Bone marrow (tissue), 2 donors: ENCODE measurements around the gene CACNA1S.

ENCODE experiments used
- DNase-seq, 2 donors: peaks; one replicate each; lab custom pipeline; 2025; lab: John Stamatoyannopoulos, UW

CACNA1S gene

DNA sequence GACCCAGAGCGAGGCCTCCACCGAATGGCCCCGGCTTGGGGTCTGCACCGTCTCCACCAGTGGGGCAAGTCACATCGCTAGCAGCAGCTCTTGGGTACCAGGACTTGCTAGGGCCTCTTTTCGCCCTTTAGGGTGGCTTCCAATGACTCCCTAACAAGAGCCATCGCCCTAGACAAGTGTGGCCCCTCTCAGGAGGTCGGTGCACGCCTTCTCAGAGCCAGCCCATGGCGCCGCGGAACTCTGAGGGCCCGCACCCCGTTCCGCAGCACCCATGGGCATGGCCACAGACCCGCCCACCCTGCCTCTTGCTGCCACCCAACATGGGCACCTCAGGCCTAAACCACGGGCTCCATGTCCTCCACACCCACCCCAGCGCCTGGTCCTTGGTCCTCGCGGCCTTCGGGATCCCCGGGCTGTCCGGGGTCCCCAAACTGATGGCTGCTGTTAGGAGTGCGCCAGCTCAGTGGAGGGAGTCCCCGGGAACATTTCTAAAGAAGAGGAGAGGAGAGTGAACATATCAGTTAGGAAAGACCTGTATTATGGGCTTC is 3.2 kb upstream of the CACNA1S start:
- DNase-seq, result no peak

DNA sequence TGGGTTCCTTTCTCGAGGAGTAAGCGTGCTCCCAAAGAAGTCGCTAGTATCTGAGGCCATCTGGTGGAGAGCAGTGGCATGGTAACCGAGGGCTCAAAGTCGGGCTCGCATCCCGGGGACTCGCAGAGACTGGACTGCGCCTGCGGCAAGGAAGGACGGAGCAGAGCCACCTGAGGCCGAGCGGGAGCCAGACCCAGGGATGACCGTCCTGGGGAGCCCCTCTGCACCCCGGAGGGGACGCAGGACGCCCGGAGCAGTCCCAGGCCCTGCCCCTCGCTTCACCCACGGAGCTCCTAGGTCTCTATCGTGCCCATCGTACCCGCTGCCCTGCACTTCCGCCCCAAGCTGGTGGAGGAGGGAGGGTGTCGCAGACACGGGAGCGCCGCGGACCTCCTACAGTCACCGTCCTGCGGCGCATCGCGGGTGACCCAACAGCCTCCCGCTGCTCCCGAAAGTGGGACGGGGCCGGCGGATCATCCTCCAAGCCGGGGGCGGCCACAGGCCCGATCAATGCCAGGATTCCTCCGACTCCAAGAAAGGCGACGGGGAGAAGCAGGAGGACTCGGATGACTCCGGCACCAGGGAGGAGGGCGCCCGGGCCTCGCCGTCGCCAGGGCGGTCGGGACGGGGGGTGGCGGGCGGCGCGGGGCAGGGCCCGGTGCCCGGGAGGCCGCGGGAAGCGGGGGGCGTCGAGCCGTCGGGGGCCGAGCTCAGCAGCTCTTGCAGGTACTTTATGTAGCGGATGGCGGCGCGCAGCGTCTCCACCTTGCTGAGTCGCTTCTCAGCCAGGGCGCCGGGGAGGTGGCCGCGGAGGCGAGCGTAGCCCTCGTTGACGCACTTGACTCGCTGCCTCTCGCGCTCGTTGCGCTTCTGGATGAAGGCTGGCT is 2.3 kb upstream of the CACNA1S start:
- DNase-seq, result peak; percentile 54 to 57

DNA sequence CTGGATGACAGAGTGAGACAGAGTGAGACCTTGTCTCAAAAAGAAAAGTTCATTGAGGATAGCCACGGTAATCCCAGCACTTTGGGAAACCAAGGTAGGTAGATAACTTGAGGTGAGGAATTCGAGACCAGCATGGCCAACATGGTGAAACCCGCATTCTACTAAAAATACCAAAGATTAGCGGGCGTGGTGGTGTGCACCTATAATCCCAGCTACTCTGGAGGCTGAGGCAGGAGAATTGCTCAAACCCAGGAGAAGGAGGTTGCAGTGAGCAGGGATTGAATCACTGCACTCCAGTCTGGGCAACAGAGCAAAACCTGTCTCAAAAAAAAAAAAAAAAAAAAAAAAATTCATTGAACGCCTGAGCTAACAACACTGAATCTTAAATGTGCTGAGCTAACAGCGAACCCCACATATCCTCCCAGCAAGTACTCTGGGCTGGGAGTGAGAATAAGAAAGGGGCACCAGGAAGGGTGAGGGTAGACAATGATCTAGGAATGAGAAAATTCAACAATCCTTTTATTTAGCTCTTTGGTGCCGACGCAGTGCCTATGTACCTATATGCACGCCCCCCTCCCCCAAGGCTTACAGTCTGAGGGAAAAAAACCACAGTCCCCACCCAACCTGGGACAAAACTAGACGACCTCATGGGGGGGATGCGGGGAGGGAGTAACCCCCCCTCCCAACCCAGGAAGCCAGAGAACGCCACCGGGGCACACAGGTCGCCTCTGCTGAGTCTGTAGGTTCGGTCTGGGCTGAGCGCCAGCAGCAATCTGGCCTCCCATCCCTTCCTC is 1.4 kb upstream of the CACNA1S start:
- DNase-seq, result no peak

DNA sequence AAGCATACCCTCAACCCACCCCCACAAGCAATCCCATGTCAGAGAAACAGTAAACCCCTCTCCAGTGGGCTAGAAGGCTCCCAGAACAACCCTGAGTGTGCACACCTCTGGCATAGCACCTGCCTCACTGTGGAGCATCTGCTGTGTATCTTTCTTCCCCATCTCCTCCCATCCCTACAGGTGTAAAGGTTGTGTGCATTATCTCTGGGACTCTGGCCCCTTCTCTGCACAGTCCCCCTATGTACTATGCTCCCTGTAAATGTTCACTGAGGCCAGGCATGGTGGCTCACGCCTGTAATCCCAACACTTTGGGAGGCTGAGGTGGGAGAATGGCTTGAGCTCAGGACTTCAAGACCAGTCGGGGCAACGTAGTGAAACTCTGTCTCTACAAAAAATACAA is 700 bp upstream of the CACNA1S start:
- DNase-seq, result no peak

DNA sequence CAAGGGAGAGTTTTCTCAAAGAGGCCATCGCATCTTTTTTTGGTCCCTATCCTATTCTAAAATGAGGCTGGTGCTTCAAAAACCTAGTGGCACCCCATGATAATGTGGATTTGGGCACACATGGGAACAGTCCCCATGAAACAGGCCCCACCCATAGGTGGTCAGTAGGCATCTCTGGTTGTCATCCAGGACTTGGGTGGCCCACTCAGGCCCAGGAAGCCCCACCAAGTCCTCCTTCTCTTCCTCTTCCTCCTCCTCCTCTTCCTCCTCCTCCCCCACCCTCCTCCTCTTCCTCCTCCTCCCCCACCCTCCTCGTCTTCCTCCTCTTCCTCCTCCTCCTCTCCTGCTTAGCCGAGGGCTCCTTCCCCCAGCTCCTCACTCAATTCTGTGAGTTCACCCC is 554 bp downstream of the CACNA1S start:
- DNase-seq, result no peak

DNA sequence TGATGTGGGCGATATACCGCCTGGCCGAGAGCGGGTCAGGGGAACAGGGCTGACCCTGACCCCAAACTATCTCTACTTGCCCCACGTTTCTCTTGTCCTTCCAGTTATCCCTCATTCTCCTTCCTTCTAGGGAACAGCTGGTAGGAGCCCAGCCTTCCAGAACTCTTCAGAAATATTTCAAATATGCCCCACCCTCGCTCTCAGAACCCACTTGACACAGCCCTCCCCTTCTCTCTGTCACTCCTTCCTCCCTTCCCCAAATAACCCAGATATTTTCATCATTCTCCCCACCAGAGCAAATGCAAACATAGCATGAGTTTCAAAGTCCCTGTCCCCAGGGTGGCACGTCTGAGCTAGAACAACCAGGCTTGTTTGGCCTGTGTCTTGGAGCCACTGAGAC is 1.1 kb downstream of the CACNA1S start:
- DNase-seq, result no peak

DNA sequence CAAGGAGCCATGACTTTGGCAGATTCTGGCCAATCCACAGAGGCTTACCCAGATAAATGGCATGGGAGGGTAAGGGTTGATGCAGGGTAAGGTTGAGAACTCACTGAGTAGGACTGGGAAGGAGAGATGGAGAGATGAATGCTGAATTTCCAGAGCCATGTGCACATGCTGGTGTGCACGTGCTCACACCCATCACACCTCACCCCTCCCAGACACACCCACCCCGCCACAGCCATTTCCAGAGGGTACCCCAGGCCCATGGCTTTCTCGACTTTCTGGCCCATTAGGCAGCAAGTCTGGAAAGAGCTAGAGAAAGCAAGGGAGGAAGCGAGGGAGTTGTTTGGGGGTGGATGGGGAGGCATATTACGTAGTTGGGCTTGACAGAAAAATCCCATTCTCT is 1.6 kb downstream of the CACNA1S start:
- no peak for DNase-seq

DNA sequence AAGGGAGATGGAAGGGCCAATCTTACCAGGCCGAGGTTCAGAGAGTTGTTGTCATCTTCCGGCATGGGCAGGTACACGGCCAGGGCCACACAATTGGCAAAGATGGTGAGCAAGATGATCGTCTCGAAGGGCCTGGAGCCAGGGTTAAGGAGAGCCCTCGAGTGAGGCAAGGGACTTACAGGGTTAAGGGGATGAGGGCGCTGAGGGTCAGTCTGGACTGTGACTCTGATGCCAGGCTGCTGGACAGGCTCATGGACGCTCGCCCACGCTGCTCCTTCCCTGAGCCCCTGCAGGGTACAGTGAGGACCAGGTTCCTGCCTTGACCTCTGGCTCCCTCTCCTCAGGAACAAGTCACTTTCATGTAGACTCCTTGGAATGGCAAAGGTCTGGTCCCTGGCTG is 2.1 kb downstream of the CACNA1S start:
- DNase-seq, result no peak

DNA sequence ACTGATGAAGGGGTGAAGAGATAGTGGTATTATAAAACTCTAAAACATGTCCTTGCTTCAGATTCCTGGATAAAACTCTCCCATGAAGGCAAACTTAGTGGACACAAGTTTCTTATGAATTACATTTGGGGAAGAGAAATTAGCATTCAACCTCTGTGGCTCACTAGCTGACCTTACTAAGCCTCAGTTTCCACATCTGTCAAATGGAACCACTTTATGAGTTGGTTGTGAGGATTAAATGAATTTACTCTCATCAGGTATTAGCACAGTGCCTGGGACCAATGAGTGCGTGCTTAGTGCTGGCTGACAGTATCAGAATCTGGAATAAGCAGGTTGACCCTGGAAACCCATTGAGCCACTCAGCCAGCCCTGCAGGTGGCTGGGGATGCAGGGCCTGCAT is 2.6 kb downstream of the CACNA1S start:
- DNase-seq, result no peak

DNA sequence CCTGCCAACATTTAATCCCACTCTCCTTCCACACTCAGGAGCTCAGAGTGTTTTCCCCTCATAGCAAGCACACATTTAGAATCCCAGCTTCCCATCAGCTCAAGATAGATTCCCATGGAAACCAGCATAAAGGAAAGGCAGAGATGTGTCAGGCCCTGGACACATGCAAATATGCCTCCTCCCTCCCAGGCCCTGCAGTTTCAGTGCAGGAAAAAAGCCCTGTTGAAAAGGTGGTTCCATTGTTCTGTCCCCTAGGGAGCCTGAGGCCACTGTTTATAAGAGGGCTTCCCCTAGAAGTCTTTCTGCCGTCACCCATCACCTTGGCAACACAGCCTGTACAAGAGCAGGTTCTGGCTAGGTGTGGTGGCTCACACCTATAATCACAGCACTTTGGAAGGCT is 3.6 kb downstream of the CACNA1S start:
- no peak for DNase-seq

DNA sequence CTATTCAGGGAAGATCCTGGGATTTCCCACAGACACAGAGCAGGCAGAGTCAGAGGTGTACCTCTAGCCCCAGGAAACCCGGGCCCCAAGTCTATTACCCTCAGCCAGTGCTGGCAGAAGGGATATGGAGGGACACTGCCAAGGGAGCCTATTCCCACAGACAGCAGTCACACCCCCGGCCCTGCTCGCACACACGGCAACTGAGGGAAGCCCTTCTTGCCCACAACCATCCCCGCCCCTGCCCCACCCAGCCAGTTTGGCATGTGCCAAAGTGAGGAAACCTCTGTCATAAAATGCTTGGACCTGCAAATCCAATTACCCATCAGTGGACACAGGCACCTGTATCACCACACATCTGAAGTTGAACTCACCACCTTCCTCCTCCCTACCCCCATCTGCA is 6.5 kb downstream of the CACNA1S start:
- DNase-seq, result no peak

DNA sequence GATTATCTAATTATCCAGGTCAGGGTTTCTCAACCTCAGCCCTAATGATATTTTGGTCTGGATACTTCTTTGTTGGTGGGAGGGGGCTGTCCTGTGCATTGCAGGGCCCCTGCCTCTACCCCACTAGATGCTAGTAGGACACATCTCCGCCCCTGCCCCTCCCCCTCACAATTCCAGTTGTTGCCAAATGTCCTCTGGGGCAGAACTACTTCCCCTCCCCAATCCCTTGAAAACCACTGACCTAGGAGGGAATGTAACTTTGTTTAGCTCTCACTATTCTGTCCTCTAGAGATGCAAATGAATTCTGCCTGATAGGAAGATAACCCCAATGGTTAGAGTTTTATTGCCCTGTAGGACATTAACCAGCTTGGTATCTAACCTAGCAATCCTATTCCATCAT is 8.1 kb downstream of the CACNA1S start:
- DNase-seq, result no peak

DNA sequence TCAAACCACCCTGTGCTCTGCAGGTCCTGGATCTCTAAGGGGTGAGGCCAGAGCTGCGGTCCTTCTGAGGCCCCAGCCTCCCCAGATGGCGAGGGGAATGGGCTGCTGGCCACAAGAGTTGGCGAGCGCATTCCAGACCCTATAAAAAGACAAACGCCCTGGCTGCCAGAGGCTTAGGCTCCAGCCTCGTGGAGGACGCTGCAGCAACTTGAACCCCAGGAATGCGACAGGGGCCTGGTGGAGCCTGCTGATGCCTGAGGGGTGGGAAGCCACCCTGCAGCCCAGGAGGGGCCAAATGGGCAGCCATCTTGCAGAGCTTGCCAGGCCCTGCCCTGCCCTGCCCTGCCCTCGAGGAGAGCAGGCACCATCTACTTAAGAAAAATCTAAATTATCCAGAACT is 8.6 kb downstream of the CACNA1S start:
- no peak for DNase-seq

DNA sequence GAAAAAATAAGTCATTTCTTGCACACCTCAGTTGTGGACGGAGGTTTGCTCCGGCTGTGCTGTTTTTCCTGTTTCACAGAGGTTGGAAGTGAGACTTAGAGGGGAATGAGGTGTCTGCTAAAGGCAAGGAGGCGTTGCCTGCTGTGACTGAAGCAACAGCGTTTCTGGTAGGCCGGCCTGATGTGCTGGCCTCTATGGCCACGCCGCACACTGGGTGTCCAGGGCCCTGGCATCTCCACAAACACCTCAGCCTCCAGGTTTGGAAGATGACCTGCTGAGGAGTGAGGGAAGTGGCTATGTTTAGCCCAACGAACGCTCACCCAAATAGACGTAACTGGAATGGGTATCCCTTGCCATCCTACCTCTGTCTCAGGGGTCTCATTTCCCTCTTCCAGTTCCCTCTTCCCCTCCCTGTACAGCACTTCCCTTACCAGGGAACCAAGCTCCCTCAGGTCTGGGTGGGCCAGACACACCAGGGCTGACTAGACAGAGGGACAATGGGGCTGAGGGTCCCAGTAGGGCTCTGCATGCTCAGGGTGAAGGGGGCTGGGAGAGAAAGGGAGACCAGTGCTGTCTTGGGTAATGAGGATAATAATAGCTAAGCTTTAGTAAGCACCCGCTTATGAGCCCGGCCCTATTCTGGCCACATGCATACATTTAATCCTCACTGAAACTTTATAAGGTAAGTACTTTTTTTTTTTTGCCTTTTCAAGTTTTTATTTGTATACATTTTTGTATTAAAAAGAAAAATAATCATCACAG is 11.9 kb downstream of the CACNA1S start:
- DNase-seq, result no peak

DNA sequence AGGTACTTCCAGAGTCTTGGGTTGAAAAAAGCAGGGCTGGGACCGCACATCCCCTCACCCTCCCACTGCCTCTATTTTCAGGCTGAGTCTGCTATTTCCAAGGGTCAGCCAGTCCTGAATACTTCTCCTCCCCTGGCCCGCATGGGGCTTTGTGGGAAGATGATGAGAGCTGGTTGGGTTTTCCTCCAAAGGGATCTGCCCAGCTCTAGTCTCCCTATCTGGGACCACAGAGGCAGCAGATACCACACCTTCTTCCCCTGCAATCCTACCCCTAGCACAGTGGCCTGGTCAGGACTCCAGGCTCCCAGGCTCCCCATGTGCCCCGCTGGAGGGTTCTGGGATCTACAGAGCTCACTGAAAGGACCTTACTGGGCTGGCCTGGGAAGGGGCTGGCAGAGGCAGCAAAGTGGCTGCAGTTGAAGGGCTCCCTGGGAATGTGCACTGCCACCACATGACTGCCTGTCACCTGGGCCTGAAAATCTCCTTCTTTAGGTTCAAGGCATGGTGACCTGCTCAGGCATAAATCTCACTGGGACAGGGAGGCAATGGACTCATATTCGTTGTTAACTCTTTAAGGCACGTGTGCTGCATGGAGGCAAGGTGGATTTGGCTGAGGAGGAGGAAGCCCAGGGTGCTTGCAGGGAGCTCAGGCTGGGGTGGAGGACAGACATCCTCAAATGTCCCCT is 13.1 kb downstream of the CACNA1S start:
- no peak for DNase-seq

DNA sequence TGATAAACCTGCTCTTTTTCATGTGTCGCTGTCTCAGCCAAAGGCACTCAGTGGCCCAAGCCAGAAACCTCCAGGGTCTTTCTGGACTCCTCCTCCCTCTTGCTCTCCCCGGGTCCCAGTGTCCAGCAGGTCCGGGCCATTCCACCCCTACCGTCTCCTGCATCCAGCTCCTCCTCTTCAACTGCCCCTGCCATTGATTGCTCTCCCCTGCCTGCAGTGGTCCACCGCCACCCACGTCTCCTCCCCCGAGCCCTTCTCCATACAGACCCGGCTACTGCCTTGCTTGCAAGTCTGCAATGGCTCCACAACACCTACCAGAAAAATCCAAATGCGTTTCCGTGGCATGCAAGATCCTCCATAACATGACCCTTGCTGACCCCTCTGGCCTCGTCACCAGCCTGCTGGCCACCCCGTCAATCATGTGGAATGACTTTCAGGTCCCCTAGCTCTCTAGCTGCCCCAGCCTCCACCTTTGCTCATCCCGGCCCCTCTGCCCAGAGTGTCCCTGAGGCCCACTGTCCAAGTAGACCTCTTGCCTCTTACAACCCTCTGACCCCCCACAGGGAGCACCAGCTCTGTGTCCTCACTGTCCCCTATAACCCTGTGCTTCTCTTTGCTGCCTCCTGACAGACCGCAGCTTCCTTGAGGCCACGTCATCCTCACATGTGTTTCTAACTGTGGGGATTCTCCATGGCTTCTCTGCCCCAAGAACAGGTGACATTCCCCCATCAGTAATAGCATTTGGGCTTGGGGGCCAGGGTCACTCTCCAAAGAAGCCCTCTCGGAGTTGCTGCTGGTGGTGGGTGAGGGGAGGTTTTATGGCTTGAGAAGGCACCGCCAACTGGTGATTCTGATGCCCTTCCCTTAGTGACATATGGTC is 15.0 kb downstream of the CACNA1S start:
- DNase-seq, result no peak

DNA sequence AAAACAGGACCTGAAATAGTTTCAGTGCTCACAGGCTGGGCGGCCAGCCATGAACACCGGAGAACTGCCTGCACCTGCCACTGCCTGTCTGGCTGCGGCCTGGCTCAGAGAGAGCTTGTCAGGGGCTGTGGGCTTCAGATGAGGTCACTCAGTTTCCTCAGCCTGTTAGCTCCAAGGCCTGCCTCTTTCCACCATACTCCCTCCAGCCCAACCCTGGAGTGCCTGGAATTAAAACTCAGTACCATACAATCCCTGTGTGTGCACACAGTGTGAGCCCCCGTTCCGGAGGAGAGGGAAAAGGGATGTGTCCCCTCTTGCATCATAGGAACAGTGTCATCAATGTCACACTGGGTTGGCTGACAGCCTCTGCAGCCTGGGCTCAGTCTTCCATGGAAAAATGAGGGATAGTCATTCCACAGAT is 16.2 kb downstream of the CACNA1S start:
- no peak for DNase-seq

DNA sequence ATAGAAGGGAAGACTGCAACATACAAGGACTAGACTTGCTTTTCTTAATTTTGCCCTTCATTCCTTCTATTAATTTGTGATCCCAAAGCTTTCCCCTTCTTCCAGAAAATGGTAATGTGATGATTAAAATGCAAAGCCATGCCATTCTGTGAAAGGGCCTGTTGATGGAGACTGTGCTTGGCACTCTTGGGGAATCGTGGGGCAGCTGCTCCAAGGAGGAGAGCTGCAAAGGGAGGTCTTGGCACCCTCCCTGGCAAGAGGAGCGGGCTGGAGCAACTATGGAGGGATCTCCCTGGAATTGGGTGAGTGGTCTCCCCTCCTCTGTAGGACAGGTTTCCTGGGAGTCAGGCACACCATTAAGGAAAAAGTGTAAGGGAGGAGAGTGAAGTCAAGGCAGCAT is 16.6 kb downstream of the CACNA1S start:
- no peak for DNase-seq

DNA sequence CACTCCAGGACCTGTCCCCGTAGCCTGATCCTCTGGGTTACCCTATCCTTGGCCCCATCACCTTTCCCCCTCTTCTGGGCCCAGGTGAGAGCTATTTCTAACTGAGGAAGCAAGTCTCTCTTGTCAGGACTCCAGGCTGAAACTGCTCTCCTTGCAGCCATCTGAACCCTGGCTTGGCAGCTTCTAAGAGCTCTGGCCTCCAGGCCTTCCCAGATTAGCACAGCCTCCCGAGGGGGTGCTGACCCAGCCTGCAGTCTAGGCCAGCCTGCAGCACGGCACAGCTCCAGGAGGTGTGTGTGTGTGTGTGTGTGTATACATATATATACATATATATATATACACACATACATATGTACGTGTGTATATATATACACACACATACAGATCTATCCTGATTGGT is 17.4 kb downstream of the CACNA1S start:
- DNase-seq, result no peak

DNA sequence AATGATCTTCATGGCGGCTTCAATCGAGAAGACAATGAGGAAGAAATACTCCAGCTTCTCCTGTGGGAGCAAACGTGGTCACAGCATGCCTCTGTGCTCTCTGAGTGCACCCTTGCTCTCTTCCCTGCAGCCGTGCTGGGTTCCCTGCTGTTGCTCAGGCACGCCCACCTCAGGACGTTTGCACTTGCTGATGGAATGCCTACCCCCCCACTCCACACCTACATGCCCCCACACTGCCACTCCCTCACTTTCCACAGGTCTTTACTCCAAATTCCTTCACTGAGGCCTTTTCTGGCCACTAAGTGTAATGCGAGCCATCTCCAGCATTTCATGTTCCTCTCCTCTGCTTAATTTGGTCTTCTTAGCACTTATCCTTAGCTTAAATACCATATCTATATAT is 18.3 kb downstream of the CACNA1S start:
- DNase-seq, result no peak

DNA sequence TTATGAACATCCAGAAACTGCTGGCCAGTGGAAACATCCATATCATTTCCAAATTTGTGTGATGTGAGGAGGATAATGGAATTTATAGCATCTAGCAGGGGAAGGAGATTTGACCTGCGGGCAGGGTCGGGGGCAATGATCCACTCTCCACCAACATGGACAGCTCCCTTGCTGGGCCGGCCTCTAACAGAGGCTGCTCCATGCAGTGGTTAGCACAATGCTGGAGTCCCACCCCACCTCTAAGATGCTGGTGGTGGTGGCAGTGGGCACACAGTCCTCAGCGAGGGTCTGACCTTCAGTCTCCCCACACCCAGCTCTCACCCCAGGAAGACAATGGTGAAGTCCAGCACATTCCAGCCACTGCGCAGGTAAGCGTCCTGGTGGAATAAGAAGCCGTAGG is 18.7 kb downstream of the CACNA1S start:
- no peak for DNase-seq
